Small intestine (tissue), 7 donors: ENCODE results near the gene EPHA4. TPM values are rescaled to one million over a fixed set of nuclear protein-coding genes. Genes with fewer than 3 reads are reported as not detected.

ENCODE experiments used
- DNase-seq, 2 donors: peaks; one replicate each; pipeline versions ENCODE4 v3.0.0 to v3.0.0-alpha.2; 2013
- FAIRE-seq: peaks from 2 replicates; lab custom pipeline; 2012; peaks lifted over from hg19 to GRCh38; lab: Jason Lieb, UNC
- H3K27ac ChIP-seq, 3 donors: one replicate each; pipeline ENCODE4 v1.5.1; 2013; ENCODE audit warnings: low read length in 2 of 3, mild to moderate bottlenecking in 2 of 3, control low read depth in 1 of 3, inconsistent platforms in 1 of 3, low read depth in 1 of 3, moderate library complexity in 1 of 3
- H3K27me3 ChIP-seq, 3 donors: one replicate each; pipeline ENCODE4 v1.6.1; 2013; ENCODE audit warnings: low read length in 3 of 3, inconsistent platforms in 1 of 3; ENCODE audit not compliant: control insufficient read depth in 3 of 3, insufficient read depth in 3 of 3
- H3K36me3 ChIP-seq, 3 donors: one replicate each; pipeline ENCODE4 v1.6.1; 2013; ENCODE audit warnings: low read length in 3 of 3, inconsistent platforms in 1 of 3, low read depth in 1 of 3, mild to moderate bottlenecking in 1 of 3, moderate library complexity in 1 of 3; ENCODE audit not compliant: control insufficient read depth in 3 of 3, insufficient read depth in 2 of 3
- H3K4me1 ChIP-seq, 3 donors: one replicate each; pipeline ENCODE4 v1.6.1; 2013; ENCODE audit warnings: low read length in 2 of 3, inconsistent platforms in 1 of 3, low read depth in 1 of 3, mild to moderate bottlenecking in 1 of 3, moderate library complexity in 1 of 3; ENCODE audit not compliant: control insufficient read depth in 3 of 3, insufficient read depth in 2 of 3
- H3K4me3 ChIP-seq, 3 donors: one replicate each; pipeline ENCODE4 v1.5.1; 2013; ENCODE audit warnings: low read length in 3 of 3, control low read depth in 1 of 3, inconsistent platforms in 1 of 3, low read depth in 1 of 3, mild to moderate bottlenecking in 1 of 3, moderate library complexity in 1 of 3
- H3K9me3 ChIP-seq, 2 donors: one replicate each; pipeline ENCODE4 v1.6.1; 2013; ENCODE audit warnings: low read depth in 1 of 2, low read length in 1 of 2; ENCODE audit not compliant: control insufficient read depth in 2 of 2, insufficient read depth in 1 of 2
- whole genome bisulfite sequencing, 3 donors: extraction: QIAGEN DNeasy Blood & Tissue Kit; methylation state at CpG; one replicate each; pipeline ENCODE4 v1.1.7; 2013; 5-methylcytosine and 5-hydroxymethylcytosine counted together
- polyA plus RNA-seq, 4 donors: library from polyadenylated mRNA; stranded (reverse) in 3 of 4; unstranded in 1 of 4; fragments of 200-250 nt in 3 of 4; fragments of 120-200 nt in 1 of 4; gene quantifications; one replicate each; pipeline versions ENCODE4 v1.2.1 to v1.2.3, GENCODE V29; 2013
- donor health status: healthy with polysubstance abuse.
- donor health status: control.
- donor health status: control.
- donor health status: Bipolar disorder and iron deficiency.
- donor health status: healthy.

Gene EPHA4
- polyA plus RNA-seq, 4 donors = 2.9 to 3.1 TPM; not detected in 2

DNA sequence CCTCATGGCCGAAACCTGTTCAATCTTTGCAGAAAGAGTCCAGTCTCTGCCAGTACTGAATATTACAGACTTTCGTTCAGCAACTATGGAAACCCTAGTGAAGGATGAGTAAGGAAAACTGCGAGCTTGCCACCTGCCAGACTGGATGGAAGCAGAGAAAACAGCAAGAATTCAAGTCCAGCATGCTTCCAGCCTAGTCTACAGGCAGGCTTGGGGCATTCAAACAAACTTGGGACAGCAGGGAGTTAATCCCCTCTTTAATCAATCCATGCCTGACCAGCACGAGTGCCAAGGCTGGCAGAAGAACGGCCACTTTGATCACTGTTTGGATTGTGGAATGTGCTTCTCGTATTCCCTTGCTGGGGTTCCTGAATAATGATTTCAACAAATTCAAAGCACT, 145.2 kb downstream of the EPHA4 start:
- Histone ChIP-seq H3K36me3 (no peaks in the 10 kb centered on the region), H3K27me3 (no peaks in the 10 kb centered on the region), H3K4me1 (no peaks in the 10 kb centered on the region), H3K27ac (no peak overlapping the region), H3K9me3 (no peaks in the 10 kb centered on the region), H3K4me3 (no peak overlapping the region)
- WGBS, 3 donors = 76 to 81% (median 76%) methylated on average over 6 of the region's 6 CpGs
- DNase-seq = no peak
- FAIRE-seq = no peak

DNA sequence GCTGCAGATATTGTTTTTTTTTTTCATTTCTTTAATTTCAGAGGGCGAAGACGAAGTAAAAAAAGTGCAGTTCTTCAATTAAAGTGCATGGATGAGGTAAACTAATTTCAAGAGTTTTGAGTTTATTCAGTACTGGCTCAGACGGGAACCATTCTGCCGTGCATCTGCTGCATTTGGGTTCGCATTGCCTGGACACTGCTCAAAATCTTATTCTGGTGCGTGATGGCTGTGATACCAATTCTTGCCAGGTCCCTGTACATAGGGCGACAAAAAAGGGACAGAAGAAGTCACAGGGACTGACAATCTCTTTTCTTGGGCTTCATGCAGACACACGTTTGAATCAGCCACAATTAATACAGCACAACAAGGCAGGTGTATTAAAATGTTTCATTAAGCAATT, 146.2 kb downstream of the EPHA4 start:
- Histone ChIP-seq H3K36me3 (no peaks in the 10 kb centered on the region), H3K27ac (no peak overlapping the region), H3K9me3 (no peaks in the 10 kb centered on the region), H3K4me1 (no peaks in the 10 kb centered on the region), H3K27me3 (no peaks in the 10 kb centered on the region), H3K4me3 (no peak overlapping the region)
- DNase-seq (no peak), FAIRE-seq (no peak)
- 82 to 88% (median 85%) methylated on average over 8 of the region's 8 CpGs for WGBS, 3 donors

DNA sequence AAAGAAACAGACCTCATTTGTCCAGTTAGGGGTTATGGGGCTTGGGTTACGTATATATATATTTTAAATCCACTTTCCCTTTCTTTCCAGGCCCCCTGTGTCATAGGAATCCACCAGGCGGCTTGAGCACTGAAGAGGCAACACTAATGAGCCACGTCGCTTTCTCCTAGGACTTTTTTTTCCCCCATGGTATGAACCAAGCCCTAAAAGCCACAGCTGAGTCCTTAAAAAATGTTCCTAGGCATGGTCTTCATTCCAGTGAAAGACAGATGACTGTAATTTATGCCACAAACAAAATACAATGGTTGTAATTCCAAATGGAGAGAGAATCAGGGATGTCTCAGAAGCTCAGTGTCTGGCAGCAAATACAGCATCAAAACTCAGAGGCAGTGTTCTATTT, 146.8 kb downstream of the EPHA4 start:
- WGBS, 3 donors = 83 to 92% (median 88%) methylated on average over 4 of the region's 4 CpGs
- DNase-seq = no peak
- H3K36me3 ChIP-seq = no peaks in the 10 kb centered on the region
- H3K27ac ChIP-seq = no peak overlapping the region
- H3K27me3 ChIP-seq = no peaks in the 10 kb centered on the region
- FAIRE-seq = no peak
- H3K4me1 ChIP-seq = no peaks in the 10 kb centered on the region
- no peaks in the 10 kb centered on the region for H3K9me3 ChIP-seq
- no peak overlapping the region for H3K4me3 ChIP-seq

DNA sequence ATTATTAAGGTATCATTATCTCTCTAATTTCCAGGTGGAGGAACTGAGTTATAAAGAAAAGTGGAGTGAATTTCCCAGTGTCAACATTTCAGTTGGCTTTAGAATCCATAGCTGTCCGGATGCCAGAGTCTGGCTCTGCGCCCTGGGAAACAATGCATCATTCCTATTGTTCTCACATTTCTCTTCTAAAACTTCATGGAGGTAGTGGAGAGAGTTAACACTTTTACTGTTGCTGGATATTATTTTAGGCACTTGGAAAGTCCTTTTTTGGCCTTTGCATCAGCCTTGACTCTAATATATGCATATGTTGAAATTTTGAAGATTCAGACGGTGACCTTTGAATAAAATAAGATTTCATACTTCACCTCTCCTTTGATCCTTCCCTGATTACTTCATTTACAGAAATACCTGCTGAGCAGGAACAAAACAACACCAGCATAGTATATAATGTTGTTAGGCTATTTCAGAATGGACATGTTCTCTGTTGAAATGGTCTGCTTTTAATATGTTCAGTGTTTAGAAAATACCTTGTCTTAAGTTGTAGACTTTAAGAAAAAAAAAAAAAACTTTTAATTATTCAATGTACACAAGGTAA, 148.8 kb downstream of the EPHA4 start:
- WGBS, 3 donors = 78 to 90% (median 89%) methylated on average over 3 of the region's 3 CpGs
- DNase-seq (no peak), FAIRE-seq (no peak)
- no peak overlapping the region for H3K27ac ChIP-seq
- H3K9me3 ChIP-seq = no peaks in the 10 kb centered on the region
- no peaks in the 10 kb centered on the region for H3K36me3 ChIP-seq
- no peaks in the 10 kb centered on the region for H3K4me1 ChIP-seq
- H3K4me3 ChIP-seq = no peak overlapping the region
- no peaks in the 10 kb centered on the region for H3K27me3 ChIP-seq

DNA sequence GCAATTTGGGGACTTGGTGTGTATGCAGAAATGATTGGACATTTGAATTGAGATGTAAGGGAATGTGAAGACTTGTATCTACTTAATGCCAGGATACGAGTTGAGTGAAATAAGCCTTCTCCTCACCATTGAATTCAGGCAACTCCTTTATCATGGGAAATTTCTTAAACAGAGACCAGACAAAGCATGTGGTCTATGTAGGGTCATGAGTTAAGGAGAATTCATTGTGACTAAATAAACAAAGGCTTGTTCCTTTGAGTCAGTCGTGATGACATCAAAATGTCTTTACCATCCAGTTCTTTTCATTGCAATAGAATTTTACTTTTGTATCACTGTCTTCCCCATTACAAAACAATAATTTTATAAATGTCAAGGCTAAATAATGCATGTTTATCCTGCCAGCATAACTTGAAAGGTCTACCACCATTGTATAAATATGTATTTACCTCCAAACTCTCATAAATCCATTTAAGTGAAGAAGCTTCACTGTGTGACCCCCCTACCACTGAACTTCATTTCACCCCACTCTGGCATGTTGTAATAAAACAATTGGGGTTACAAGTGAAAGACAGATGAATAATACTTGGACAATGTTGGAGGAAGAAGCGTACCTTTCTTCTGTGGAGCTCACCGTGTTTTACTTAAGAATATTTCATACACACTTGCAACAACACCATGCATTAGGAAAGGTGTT, 149.4 kb downstream of the EPHA4 start:
- no peak for FAIRE-seq
- H3K4me1 ChIP-seq = no peaks in the 10 kb centered on the region
- no peaks in the 10 kb centered on the region for H3K9me3 ChIP-seq
- 81 to 85% (median 82%) methylated on average over 4 of the region's 4 CpGs for WGBS, 3 donors
- no peak overlapping the region for H3K4me3 ChIP-seq
- H3K27me3 ChIP-seq = no peaks in the 10 kb centered on the region
- H3K36me3 ChIP-seq = no peaks in the 10 kb centered on the region
- no peak for DNase-seq
- H3K27ac ChIP-seq = no peak overlapping the region

DNA sequence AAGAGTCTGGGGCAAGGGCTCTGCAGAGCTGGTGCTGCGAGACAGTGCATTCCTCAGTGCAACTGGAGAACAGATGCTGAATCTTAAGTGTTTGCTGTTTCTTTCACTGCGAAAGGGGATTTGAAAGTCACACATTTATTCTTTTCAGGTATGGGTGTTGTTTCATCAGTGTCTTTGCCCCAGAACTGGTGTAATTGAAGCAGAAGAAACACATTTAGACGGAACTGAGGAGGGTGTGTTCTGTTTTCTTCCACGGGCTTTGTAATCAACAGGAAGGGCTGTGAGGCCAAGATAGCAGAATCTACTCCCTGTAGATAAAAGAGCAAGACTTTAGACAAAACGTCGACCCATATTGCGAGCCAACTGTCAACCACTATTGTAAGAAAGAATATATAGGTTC, 151.9 kb downstream of the EPHA4 start:
- Histone ChIP-seq H3K27me3 (no peaks in the 10 kb centered on the region), H3K4me1 (no peaks in the 10 kb centered on the region), H3K27ac (no peak overlapping the region), H3K9me3 (no peaks in the 10 kb centered on the region), H3K4me3 (no peak overlapping the region), H3K36me3 (no peaks in the 10 kb centered on the region)
- FAIRE-seq (no peak), DNase-seq (no peak)
- 46 to 59% (median 56%) methylated on average over 7 of the region's 7 CpGs for WGBS, 3 donors

DNA sequence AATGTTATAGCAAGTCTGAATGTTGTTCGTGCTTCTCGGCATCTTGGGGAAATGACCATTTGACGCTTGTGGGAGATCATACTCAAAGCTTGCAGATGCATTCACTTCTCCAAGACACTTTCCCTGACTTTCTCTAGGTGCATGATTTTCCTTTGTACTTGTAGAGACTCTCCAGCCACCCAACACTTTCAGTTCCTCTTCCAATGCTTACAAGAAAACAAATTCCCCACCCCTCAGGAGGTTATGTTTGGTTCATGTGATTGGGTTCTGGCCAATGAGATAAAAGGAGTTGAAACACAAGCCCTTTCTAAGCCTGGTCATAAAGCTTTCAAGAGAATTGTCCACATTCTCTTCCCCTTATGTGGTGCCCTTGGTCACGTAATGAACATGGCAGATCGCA, 156.3 kb downstream of the EPHA4 start:
- no peaks in the 10 kb centered on the region for H3K4me1 ChIP-seq
- H3K27ac ChIP-seq = no peak overlapping the region
- WGBS, 3 donors = 87 to 93% (median 92%) methylated on average over 5 of the region's 5 CpGs
- no peaks in the 10 kb centered on the region for H3K36me3 ChIP-seq
- no peak overlapping the region for H3K4me3 ChIP-seq
- H3K27me3 ChIP-seq = peaks cover 0 to 2% (median 0%) of the 10 kb centered on the region in 3 donors
- DNase-seq (no peak), FAIRE-seq (no peak)
- no peaks in the 10 kb centered on the region for H3K9me3 ChIP-seq

DNA sequence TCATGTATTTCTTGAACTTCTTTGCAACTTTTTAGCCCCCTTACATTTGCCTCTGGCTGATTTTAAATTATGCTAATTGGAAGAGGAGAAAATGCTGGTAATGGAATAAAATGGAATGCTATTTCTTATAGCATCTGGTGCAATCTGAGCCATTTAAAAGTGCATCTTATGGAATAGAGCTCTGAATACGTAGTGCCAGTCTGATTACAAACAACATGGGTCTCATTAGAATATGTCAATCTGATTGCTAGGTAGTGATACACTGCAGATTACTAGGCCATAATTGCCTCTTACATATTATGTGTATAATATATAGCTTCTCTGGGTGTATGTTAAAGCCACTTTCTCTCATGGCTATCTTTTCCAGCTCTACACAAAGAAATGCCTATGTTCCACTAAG, 159.1 kb downstream of the EPHA4 start:
- no peaks in the 10 kb centered on the region for H3K36me3 ChIP-seq
- H3K9me3 ChIP-seq = no peaks in the 10 kb centered on the region
- no peak overlapping the region for H3K27ac ChIP-seq
- H3K27me3 ChIP-seq = peaks cover 0 to 2% (median 0%) of the 10 kb centered on the region in 3 donors
- H3K4me1 ChIP-seq = no peaks in the 10 kb centered on the region
- WGBS, 3 donors = 76 to 90% (median 81%) methylated on average over 1 of the region's 1 CpG
- no peak for FAIRE-seq
- H3K4me3 ChIP-seq = no peak overlapping the region
- DNase-seq = no peak
